NOMO-1 treated with dmso at 0.1 percent for 144 hours (cell line): ENCODE data around the gene ANKRD30A.
"Not testable (repeated sequence)": the region's sequence is repeated elsewhere in the genome, so short reads cannot be mapped to it uniquely, and the experiment has no call there.

Experiments used
- DNase-seq: peaks from one replicate; lab custom pipeline; 2025; ENCODE audit not compliant: unreplicated experiment; lab: John Stamatoyannopoulos, UW

ANKRD30A gene, protein sequence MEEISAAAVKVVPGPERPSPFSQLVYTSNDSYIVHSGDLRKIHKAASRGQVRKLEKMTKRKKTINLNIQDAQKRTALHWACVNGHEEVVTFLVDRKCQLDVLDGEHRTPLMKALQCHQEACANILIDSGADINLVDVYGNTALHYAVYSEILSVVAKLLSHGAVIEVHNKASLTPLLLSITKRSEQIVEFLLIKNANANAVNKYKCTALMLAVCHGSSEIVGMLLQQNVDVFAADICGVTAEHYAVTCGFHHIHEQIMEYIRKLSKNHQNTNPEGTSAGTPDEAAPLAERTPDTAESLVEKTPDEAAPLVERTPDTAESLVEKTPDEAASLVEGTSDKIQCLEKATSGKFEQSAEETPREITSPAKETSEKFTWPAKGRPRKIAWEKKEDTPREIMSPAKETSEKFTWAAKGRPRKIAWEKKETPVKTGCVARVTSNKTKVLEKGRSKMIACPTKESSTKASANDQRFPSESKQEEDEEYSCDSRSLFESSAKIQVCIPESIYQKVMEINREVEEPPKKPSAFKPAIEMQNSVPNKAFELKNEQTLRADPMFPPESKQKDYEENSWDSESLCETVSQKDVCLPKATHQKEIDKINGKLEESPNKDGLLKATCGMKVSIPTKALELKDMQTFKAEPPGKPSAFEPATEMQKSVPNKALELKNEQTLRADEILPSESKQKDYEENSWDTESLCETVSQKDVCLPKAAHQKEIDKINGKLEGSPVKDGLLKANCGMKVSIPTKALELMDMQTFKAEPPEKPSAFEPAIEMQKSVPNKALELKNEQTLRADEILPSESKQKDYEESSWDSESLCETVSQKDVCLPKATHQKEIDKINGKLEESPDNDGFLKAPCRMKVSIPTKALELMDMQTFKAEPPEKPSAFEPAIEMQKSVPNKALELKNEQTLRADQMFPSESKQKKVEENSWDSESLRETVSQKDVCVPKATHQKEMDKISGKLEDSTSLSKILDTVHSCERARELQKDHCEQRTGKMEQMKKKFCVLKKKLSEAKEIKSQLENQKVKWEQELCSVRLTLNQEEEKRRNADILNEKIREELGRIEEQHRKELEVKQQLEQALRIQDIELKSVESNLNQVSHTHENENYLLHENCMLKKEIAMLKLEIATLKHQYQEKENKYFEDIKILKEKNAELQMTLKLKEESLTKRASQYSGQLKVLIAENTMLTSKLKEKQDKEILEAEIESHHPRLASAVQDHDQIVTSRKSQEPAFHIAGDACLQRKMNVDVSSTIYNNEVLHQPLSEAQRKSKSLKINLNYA (N-terminal part only)

DNA sequence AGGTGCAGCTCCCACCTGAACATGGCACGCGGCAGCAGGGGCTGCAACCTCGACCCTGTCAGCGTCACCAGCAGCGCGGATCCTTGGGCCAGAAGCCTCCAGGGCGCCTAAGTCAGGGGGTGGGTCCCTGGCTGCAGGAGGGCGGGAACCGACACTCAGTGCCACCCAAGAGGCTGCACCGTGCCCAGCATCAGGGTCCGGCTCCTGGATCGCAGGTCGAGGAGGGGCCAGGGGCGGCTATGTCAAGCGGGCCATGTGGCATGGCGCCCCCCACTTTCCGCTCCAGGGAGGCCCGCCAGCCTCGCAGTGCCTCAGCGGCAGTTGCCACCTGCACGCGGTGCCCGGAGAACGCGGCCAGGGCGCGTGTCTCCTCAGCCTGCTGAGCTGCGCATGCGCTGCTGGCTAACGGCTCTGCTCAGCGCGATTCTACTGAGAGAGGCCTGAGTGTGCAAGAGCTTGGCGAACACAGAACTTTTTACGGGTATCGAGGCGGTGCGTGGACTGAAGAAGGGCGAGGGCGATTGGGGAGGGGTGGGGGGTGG is at the start of gene ANKRD30A:
Gene ANKRD30A, plus strand, starts transcription at position 408 of the 542 bp plus-strand sequence. CDS start 190 bp downstream, outside the sequence.
- DNase-seq = no peak

DNA sequence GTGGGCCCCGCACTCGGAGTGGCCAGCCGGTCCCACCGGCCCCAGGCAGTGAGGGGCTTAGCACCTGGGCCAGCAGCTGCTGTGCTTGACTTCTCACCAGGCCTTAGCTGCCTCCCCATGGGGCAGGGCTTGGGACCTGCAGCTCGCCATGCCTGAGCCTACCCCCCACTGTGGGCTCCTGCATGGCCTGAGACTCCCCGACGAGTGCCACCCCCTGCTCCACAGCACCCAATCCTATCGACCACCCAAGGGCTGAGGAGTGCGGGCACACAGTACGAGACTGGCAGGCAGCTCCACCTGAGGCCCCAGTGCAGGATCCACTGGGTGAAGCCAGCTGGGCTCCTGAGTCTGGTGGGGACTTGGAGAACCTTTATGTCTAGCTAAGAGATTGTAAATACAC is 49.3 kb upstream of the ANKRD30A start:
- DNase-seq = not testable (repeated sequence)

DNA sequence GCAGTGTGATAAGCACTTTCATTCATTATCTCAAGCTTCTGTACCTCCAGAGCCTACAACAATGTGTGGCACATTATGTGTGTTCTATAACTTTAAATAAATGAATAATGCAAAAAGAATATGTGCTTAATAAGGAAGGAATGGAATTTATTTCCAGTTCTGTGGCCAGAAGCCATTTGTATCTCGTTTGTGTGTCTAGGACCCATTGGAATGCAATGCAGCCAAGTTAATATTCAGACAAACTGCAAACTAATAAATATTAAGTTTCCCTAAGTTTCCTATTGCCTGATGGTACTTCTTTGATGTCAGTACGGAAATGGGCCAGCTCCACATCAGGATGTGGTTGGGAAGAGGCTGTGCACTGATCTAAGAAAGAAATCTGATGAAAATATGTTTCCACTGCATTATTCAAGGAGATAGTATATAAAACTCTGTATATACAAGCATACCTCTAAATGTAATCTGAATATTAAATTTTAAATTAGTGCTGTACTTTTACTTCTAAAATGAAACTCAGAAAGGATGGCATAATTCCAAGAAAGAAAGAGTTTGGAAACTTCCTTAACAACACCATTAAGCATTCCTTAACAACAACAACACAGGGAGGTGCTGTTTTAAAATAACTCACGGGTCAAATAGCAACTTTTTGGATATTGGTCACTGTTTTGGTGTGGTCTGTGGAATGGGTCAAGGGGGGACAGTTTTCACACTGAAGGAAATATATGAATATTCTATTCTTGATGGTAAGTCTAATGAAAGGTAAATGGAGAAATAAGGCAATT is 29.4 kb upstream of the ANKRD30A start:
- DNase-seq = no peak

DNA sequence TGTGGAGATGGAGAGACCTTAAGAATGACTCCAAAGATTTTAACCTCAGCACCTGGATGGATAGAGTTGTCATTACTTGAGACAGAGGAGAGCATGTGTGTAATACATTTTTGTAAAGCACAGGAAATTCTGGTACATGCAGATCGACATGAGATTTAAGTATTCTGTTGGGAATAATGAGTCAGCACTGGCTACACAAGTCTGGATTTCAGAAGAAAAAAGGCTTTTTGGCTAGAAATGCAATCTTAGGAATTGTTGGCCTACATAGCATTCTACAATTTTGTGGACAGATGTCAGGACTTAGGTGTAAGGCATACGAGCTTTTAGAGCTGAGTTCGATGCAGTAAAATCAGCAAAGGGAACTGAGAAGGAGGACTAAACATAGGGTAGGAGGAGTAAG is 24.1 kb upstream of the ANKRD30A start:
- no peak for DNase-seq

DNA sequence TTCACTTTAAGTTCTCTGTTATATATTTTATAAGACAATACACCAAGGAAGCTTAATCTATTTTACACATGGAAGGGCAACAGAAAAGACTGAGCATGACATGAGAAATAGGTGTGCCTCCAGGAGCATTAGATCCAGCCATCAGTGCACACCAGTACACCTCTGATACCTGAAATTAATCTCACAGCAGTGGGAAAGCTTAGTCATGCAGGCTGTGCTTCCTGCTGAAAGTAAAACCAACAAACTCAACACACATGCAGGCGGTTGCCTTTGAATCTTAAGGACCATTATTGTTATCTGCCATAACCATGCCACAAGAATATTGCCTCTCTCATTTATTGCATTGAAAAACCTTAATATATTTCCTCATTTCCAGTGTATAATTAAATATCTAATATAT is 16.4 kb upstream of the ANKRD30A start:
- no peak for DNase-seq

DNA sequence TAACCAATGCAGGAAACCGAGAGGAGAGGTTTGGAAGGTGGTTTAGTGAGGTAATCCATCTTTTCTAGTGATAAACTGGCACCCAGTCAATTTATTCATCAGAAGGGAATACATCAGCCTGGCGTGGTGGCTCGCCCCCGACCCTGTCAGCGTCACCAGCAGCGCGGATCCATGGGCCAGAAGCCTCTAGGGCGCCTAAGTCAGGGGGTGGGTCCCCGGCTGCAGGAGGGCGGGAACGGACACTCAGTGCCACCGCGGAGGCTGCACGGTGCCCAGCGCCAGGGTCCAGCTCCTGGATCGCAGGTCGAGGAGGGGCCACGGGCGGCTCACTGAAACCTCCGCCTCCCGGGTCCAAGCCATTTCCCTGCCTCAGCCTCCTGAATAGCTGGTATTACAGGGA is 866 bp upstream of the ANKRD30A start:
- DNase-seq = no peak

DNA sequence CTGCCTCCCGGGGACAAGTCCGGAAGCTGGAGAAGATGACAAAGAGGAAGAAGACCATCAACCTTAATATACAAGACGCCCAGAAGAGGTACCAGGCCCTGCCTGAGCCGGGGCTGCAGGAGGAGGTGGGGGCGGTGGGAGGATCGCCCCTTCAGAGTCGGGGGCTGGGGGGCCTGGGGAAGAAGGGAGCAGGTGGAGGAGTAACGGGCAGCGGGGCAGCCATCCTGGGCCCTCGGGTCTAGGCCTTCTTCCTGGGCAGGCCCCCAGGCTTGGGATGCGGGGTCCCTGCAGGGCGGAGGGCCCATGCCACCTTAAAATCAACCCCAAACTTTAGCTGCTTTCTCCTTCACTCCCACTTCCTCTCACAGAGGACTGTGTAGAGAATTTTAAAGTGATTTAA is 523 bp downstream of the ANKRD30A start:
- no peak for DNase-seq

DNA sequence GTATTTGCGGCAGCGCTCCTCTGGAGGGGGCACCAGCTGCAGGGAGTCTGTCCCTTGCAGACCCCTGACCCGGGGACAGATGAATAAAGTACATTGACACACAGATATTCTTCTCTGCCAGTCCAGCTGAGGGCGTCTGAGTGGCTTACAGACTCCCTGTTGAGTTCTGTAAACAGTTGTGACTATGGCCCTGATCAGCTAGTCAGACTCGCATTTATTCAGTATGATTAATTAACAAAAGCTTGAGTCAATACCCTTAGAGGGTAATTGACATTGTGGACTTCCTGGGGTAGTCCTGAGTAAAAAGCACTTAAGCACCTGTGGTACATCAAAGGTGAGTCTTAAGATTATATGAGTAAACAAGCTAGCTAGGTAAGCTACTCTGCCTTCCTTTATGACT is 21.0 kb downstream of the ANKRD30A start:
- DNase-seq = no peak

DNA sequence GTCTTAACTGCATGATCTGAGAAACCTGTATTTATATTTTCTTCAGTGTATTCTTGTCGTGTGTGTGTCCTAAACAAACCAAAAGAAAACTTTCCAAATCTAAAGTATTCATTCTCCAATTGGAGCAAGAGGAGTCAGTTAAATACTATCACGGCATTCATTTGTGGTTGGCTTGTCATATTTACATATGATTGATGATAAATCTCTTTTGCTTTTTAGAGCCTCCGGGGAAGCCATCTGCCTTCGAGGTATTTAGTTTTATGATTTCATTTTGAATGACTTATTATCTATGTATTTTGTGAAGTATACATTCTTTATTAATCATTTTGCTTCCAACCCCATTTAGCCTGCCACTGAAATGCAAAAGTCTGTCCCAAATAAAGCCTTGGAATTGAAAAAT is 37.0 kb downstream of the ANKRD30A start:
- DNase-seq = not testable (repeated sequence)

DNA sequence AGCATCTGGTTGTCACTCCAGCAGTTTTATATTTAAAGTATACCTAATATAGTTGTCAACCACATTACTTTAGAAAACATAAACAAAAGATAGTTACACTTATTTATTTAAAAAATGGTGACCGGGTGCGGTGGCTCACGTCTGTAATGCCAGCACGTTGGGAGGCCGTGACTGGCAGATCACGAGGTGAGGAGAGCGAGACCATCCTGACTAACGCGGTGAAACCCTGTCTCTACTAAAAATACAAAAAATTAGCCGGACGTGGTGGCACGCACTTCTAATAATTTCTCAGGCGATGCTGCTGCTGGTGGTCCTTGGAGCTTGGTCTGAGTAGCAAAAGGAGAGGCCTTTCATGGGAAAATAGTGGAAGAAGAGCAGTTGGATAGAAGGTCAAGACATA is 46.5 kb downstream of the ANKRD30A start:
- not testable (repeated sequence) for DNase-seq

DNA sequence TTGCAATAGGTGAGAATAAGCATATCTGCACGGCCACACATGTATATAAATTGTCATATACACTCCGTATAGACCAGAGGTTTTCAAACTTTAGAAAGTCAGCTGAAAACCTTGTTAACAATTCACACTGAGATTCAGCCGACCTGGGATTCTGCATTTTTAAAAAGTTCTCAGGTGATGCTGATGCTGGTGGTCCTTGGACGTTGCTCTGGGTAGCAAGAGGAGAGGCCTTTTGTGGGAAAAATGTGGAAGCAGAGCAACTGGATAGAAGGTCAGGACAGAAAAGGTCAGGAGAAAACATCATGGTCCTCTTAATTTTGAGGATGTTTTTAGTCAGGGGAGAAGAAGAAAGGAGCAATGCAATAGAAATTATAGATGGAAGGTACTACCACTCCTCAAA is 52.9 kb downstream of the ANKRD30A start:
- not testable (repeated sequence) for DNase-seq

DNA sequence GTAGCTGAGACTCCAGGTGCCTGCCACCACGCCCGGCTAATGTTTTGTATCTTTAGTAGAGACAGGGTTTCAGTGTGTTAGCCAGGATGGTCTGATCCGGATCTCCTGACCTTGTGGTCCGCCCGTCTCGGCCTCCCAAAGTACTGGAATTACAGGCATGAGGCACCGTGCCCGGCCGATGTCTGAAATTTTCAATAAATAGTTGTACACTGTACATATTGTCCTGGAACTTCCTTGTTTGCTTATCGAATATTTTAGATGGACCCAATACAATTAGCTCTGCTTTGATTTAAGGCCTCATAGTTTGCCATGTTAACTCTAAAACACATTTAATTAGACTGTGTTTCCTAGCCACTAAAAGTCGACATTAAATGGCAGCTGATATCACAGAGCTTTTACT is 57.3 kb downstream of the ANKRD30A start:
- not testable (repeated sequence) for DNase-seq

DNA sequence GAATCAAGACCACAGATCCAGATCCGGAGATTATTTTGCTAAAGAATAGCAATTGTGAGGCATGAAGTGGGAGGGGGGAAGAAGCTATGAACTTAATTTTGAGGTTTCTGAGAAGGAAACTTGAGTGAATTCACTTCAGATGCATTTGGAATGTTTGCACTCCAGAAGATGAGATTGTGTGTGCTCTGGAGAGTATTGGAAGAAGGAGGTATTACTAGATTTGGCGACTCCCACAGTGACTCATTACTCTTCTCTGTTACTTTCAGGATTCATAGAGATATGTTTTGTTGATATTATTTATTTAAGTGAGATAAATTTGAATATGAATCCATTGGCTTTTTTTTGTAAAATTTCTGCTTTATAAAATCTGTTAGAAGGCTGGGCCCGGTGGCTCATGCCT is 80.7 kb downstream of the ANKRD30A start:
- DNase-seq = no peak

DNA sequence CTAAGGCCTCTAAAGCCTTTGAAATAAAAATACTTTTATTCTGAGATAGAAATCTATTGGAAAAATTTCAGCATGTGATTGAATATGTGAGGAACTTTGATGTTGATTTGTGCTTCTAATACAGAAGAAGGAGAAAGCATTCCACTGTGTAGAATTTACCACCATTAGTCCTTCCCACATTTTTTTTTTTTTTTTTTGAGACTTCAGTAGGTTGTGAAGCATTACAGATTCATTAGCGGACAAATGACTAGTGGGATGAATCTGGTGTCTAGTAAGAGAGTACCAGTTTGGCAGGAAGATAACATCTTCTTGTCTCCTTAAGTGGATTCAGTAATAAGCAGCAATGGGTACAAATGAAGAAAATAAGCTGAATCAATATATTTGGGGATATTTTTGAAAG is 95.5 kb downstream of the ANKRD30A start:
- no peak for DNase-seq

DNA sequence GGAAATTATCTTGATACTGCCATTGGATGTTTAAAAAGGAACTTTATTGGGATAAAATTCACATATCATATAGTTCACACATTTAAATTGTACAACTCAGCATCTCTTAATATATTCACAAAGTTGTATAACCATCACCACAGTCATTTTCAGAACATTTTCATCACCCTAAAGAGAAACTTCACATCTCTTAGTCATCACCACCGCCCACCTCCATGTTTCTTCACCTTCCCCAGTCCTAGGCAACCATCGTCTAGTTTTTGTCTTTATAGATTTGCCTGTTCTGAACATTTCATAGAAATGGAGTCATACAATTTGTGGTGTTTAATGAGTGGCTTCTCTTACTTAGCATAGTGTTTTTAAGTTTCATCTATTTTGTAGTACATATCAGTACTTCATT is 96.6 kb downstream of the ANKRD30A start:
- DNase-seq = no peak

DNA sequence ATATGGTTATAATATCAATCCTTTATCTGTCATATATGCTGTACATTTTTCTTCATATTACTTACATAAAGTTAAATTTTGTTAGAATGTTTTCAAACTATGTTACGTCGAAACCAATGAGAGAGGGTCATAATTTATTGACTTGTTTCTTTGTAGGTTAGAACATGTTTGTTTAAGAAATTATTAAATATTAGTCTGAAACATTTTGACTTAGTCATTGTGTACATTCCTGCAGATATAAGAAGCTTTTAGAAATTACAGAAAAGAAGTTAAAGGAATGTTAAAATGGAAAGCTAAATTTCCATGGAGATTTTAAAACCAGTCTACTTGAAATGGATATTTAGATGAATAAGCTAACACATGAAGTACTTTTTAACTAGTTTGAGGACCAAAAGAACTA is 99.8 kb downstream of the ANKRD30A start:
- no peak for DNase-seq

DNA sequence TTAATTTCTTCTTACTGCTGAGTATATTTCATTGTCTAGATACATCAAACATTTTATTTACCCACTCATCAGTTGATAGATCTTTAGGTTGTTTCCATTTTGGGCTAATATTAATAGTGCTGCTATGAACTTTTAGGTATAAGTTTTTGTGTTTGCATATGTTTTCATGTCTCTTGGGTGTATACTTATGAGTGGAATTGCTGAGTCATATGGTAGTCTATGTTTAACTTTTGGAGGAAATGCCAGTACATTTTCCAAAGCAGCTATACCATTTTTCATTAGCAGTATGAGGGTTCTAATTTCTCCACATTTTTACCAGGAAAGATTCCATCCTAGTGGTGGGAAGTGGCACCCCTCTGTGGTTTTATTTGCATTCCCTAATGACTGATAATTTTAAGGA is 101.1 kb downstream of the ANKRD30A start:
- no peak for DNase-seq

DNA sequence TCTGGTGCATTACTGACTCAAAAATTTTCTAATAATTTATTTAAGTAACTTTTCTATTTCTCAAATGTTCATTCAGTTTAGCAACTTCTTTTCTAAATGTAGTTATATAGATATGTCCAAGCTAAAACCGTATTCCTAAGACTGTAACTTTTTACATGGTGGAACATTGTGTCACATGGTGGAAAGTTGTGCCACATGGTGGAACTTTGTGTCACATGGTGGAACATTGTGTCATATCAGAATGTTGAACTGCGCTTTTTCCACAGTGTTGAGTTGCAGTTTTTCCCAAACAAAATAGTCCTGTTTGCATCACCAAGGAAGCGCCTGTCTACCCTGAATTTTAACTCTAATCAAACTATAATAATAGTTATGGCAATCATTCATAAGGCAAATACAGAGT is 109.3 kb downstream of the ANKRD30A start:
- no peak for DNase-seq

DNA sequence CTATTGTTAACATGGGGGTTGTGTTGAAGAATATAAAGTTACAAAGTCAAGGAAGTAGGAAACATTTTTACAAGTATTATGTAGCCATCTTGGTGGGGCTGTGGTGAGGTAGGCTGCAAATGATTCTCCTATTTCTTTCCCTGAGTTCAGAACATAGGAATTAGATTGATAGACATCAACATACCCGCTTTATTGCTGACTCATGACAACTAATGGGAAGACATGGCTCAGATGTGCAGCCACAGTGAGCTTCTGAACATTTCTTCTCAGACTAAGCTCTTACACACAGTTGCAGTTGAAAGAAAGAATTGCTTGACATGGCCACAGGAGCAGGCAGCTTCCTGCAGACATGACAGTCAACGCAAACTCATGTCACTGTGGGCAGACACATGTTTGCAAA is 110.7 kb downstream of the ANKRD30A start:
- DNase-seq = no peak

DNA sequence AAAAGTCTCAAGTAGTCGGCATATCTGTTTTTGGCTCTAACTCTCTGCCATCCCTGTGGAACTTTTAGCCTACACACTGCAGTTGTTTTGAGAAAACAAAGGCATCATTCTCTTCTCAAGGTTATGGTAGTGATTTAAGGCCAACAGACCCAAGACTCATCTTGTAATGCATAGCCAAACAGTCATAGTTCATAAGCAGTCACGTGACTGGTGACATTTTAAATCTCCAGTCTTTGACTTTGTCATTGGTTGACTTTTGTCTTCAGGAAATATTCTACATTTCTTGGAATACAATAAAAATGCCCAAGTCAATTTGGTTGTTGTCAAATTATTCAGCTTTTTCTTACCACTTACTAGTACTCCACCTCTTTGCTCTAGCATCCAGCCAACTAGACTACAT is 114.8 kb downstream of the ANKRD30A start:
- no peak for DNase-seq
